Fibroblast of skin of back (primary cell): ENCODE results near the gene PTPRN2.

Source experiments
- DNase-seq: peaks from one replicate; pipeline ENCODE4 v3.0.0-alpha.2; 2013

PTPRN2 gene

GRCh38 chr7:157526005-157526912, 1061.4 kb downstream of the PTPRN2 start:
- DNase-seq, result no peak

GRCh38 chr7:157525491-157525915, 1062.1 kb downstream of the PTPRN2 start:
- DNase-seq, result no peak

- no peak for DNase-seq
Observed at GRCh38 chr7:157524731-157525130, 1062.9 kb downstream of the PTPRN2 start.

GRCh38 chr7:157523766-157524421, 1063.7 kb downstream of the PTPRN2 start:
- DNase-seq, result no peak

GRCh38 chr7:157523371-157523765, 1064.3 kb downstream of the PTPRN2 start:
- no peak for DNase-seq

- DNase-seq, result no peak
Observed at GRCh38 chr7:157522954-157523353, 1064.7 kb downstream of the PTPRN2 start.

GRCh38 chr7:157522189-157522588, 1065.4 kb downstream of the PTPRN2 start:
- no peak for DNase-seq

GRCh38 chr7:157521752-157522151, 1065.9 kb downstream of the PTPRN2 start:
- DNase-seq, result no peak

GRCh38 chr7:157521061-157521731, 1066.4 kb downstream of the PTPRN2 start:
- no peak for DNase-seq

GRCh38 chr7:157520249-157520648, 1067.4 kb downstream of the PTPRN2 start:
- no peak for DNase-seq

GRCh38 chr7:157519798-157520244, 1067.8 kb downstream of the PTPRN2 start:
- DNase-seq, result no peak

- no peak for DNase-seq
Observed at GRCh38 chr7:157519246-157519645, 1068.4 kb downstream of the PTPRN2 start.

GRCh38 chr7:157518514-157519175, 1069.0 kb downstream of the PTPRN2 start:
- DNase-seq, result no peak

GRCh38 chr7:157517782-157518513, 1069.7 kb downstream of the PTPRN2 start:
- no peak for DNase-seq

GRCh38 chr7:157516911-157517781, 1070.5 kb downstream of the PTPRN2 start:
- no peak for DNase-seq

GRCh38 chr7:157516311-157516710, 1071.3 kb downstream of the PTPRN2 start:
- no peak for DNase-seq

- no peak for DNase-seq
Observed at GRCh38 chr7:157515342-157516041, 1072.1 kb downstream of the PTPRN2 start.

GRCh38 chr7:157514746-157515145, 1072.9 kb downstream of the PTPRN2 start:
- DNase-seq, result no peak

- DNase-seq, result no peak
Observed at GRCh38 chr7:157514306-157514705, 1073.3 kb downstream of the PTPRN2 start.

GRCh38 chr7:157513682-157514081, 1073.9 kb downstream of the PTPRN2 start:
- DNase-seq, result no peak
